ENCODE data around the gene PNKD.
"Not testable (repeated sequence)": the region's sequence is repeated elsewhere in the genome, so short reads cannot be mapped to it uniquely, and the experiment has no call there.

PNKD gene

GRCh38 chr2:218293715-218294429, 23.6 kb downstream of the PNKD start:
- no peak for DNase-seq

DNA sequence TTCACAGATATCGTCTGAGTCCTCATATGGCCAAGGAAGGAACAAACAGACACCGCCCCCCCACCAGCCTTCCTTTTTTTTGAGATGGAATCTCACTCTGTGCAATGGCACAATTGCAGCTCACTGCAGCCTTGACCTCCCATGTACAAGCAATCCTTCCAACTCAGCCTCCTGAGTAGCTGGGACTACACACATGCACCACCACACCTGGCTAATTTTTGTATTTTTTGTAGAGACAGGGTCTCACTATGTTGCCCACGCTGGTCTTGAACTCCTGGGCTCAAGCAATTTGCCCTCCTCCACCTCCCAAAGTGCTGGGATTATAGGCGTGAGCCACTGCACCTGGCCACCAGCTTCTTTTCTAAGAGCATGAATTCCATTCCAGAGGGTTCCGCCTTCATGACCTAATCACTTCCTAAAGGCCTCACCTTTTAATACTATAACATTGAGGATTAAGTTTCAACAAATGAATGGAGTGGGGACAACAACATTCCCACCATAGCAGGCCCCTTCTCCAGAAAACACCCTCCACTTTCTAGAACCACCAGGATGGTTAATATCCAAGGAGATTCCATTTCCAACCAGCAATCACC, 24.2 kb downstream of the PNKD start:
- DNase-seq: no peak

- no peak for DNase-seq
Measured at GRCh38 chr2:218295029-218295428, 24.7 kb downstream of the PNKD start.

- no peak for DNase-seq
Measured at GRCh38 chr2:218296200-218296599, 25.9 kb downstream of the PNKD start.

GRCh38 chr2:218296847-218297246, 26.5 kb downstream of the PNKD start:
- no peak for DNase-seq

DNA sequence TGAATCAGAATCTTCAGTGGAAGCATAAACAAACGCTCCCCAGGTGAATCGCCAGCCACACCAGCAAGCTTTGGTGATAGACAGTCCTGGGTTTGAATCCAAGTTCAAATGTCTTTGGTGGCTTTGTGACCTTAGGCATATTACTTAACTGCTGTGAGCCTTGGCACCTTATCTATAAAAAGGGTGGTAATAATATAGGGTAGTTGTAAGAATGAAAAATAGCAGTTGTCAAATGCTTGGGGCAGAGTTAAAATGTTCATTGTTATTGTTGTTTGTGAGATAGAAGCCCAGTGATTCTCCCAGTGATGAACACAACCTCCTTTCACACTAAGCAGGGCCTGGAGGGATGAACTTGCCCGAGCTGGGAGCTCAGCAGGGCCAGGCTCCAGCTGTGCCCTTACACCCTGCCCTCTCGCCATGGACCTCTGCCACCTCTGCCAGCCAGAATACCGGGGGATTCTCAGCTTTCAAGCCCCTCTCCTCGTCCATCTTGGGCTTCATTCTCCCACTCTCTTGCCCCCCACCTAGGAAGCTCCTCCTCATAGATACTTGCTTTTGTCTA, 28.1 kb downstream of the PNKD start:
- DNase-seq: no peak

- DNase-seq: no peak
Measured at GRCh38 chr2:218300141-218300540, 29.8 kb downstream of the PNKD start.

DNA sequence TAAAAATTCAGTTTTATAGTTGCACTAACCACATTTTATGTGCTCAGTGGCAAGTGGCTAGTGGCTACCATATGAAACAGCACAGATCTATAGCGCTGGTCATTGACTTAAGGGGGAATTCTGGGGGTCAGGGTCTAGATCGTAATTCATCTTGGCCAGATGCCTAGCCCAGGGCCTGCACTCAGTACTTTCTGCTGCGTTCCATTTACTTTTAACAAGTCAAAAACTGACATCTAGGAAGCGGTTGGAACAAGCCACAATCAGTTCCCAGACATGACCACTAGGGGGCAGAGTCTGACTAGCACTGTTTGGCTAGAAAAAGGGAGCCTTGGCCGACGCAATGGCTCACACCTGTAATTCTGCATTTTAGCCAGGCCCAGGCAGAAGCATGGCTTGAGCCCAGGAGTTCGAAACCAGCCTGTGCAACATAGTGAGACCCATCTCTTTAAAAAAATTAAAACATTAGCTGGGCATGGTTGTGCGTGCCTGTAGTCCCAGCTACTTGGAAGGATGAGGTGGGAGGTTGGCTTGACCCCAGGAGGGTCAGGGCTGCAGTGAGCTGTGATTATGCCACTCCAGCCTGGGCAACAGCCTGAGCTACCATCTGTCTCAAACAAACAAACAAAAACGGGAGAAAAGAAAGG, 31.0 kb downstream of the PNKD start:
- peak; percentile 73 for DNase-seq

DNA sequence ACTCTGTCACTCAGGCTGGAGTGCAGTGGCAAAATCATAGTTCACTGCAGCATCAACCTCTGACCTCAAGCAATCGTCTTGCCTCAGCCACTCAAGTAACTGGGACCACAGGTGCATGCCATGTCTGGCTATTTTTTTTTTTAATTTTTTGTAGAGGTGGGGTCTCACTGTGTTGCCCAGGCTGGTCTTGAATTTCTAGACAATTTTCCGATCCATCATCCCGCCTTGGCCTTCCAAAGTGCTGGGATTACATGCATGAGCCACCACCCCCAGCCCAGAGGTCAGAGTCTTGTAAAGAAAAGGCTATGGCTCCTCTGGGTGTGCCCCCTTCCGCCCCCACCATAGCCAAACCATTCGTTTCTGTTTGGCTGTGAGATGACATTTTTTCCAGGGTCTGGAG, 35.1 kb downstream of the PNKD start:
- DNase-seq: no peak

GRCh38 chr2:218306184-218306920, 36.0 kb downstream of the PNKD start:
- DNase-seq: no peak

DNA sequence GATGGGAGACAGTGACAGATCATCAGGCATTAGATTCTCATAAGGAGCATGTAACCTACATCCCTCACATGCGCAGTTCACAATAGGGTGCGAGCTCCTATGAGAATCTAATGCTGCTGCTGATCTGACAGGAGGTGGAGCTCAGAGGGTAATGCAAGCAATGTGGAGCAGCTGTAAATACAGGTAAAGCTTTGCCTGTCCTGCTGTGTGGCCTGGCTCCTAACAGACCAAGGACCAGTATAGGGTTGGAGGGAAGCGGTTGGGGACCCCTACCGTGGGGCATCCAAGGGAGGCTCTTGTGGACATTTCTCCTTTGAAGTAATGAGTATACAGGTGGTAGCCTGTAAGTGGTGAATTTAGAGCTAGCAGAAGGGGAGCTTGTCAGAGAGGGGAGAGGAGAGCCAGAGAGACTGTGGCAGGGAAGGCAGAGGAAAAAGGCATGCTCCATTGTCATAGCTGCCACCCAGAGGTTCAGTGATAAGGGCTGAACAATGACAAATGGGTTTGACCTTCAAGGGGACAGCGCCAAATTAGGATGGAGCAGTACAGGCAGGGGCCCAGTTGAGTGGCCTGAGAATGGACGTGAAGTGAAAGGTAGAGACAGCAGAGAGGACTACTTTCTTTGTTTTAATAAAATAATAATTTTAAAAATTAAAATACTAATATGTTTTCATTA, 37.2 kb downstream of the PNKD start:
- no peak for DNase-seq

DNA sequence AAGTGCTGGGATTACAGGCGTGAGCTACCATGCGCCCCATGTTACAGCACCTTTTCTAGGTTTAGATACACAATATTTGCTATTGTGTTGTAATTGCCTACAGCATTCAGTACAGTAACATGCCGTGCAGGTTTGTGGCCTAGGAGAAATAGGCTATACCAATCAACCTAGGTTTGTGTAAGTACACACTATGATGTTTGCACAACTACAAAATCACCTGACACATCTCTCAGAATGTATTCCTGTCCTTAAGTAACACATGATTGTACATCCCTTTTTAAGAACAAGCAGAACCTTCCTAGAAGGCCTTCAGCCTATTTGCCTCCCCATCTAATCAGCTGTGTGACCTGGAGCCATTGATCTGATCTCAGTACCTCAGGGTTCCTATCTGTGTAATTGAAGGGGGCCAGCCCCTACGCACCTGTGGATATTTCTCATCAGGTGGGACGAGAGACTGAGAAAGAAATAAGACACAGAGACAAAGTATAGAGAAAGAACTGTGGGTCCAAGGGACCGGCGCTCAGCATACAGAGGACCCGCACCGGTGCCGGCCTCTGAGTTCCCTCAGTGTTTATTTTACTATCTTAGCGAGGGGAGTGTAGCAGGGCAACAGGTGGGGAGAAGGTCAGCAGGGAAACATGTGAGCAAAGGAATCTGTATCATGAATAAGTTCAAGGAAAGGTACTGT, 40.7 kb downstream of the PNKD start:
- no peak for DNase-seq

GRCh38 chr2:218311541-218312266, 41.4 kb downstream of the PNKD start:
- not testable (repeated sequence) for DNase-seq

DNA sequence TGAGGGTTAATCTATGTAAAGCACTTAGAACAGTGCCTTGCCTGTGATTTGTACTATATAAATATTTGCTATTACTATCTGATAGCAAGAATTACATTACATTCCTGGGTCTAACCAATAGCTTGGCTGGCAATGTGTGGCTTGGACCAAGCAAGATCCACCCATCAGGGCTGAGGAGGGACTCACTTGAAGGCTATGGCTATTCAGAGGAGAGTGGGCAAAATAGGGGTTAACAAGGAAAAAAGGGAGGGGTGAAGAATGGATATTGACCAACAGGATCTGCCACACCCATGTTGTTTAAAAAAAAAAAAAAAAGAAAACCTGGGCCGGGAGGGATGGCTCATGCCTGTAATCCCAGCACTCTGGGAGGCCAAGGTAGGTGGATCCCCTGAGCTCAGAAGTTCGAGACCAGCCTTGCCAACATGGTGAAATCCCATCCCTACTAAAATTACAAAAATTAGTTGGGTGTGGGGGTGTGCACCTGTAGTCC, 42.0 kb downstream of the PNKD start:
- DNase-seq: no peak

- no peak for DNase-seq
Measured at GRCh38 chr2:218313356-218313755, 43.0 kb downstream of the PNKD start.

- not testable (repeated sequence) for DNase-seq
Measured at GRCh38 chr2:218314764-218315163, 44.4 kb downstream of the PNKD start.

DNA sequence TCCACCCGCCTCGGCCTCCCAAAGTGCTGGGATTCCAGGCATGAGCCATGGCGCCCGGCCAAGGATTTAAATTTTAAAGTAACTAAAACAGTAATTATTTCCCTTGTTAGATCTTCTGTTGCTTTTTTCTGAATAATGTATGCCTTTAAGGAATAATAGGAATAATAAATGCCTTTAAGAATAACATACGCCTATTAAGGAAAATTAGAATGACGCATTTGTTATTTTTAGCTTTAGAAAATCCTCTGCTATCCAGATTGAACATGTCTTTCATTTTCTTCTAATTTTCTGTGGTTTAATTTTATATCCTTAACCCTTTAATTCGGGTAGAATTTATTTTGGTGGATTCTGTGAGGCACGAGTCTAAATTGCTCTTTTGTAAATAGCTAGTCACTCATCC, 45.1 kb downstream of the PNKD start:
- DNase-seq: no peak

GRCh38 chr2:218317303-218317630, 46.9 kb downstream of the PNKD start:
- no peak for DNase-seq

DNA sequence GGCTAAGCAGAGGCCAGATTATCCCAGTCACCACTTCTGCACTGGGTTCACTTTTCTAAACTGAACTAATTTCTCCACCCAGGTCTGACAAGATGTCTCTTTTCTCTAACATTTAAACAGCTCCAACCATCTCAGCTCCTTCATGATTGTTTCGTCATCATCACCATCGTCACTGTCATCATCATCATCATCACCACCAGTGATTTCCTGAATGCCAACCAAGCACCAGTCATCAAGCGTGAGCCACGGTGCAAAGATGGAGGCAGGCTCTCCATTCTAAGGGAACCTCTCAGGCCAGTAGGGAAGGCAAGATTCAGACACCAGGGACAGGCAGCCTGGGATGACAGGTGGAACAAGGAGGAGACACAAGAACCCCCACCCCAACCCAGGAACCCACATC, 47.5 kb downstream of the PNKD start:
- DNase-seq: no peak

GRCh38 chr2:218318241-218318640, 47.9 kb downstream of the PNKD start:
- no peak for DNase-seq

GRCh38 chr2:218319813-218320365, 49.6 kb downstream of the PNKD start:
- no peak for DNase-seq

All from NCI-H1092 (cell line).